GM20431 (cell line): ENCODE measurements around the gene GPR17.

Experiments used
- in situ Hi-C: fragments of 300-500 bp; cut with MseI, MboI; formaldehyde crosslinking; loops from one replicate; pipeline ENCODE4 v1.15.0; 2020; ENCODE audit warnings: low sequenced_read_pairs; ENCODE audit not compliant: unreplicated experiment

GPR17 gene

GRCh38 chr2:127681288-127681804 is 35.4 kb downstream of the GPR17 start:
- in situ Hi-C loops: no loop called here

GRCh38 chr2:127681976-127682857 is 36.3 kb downstream of the GPR17 start:
- in situ Hi-C loops: no loop called here

DNA sequence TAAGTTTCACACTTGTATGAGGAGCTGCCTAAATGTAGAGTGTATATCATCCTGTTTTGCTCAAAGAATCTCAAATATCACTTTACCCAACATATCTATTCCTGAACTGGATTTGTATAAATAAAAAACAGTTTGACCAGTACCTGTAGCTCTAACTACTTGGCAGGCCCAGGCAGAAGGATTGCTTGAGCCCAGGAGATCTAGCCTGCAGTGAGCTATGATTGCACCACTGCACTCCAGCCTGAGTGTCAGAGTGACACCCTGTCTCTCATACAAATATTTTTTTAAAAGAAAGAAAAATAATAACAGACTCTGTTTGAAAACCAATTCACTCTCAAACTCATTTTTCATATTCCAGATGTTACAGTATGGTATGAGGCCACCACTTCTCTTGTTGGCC is 37.1 kb downstream of the GPR17 start:
- in situ Hi-C loops: no loop called here

GRCh38 chr2:127683757-127684156 is 37.8 kb downstream of the GPR17 start:
- in situ Hi-C loops: no loop called here

GRCh38 chr2:127685410-127686080 is 39.6 kb downstream of the GPR17 start:
- in situ Hi-C loops: no loop called here

DNA sequence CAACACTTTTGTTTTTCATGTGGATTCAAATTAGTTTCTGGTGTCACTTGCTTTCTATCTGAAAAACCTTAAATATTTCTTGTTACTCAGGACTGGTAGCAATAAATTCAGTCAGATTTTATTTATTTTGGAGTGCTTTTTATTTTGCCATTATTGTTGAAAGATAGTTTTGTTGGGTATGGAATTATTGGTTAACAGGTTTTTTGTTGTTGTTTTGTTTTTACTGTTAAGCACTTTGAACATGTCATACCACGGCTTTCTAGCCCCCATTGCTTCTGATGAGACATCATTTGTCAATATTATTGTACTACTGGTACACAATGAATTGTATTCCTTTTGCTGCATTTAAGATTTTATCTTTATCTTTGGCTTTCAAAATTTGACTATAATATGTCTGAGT is 42.5 kb downstream of the GPR17 start:
- in situ Hi-C loops: no loop called here

- in situ Hi-C loops: no loop called here
Observed at GRCh38 chr2:127690696-127691095, 44.7 kb downstream of the GPR17 start.

DNA sequence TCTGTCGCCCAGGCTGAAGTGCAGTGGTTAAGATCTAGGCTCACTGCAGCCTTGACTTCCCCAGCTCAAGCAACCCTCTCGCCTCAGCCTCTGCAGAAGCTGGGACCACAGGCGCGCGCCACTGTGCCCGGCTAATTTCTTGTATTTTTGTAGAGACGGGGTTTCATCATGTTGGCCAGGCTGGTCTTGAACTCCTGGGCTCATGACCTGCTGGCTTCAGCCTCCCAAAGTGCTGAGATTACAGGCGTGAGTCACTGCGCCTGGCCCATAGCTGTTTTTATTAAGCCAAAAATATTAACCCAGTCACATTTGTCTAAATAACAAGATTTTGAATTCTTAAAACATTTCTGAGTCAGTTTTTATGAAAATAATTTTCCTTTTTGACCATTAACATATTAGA is 49.0 kb downstream of the GPR17 start:
- in situ Hi-C loops: no loop called here

- in situ Hi-C loops: no loop called here
Observed at GRCh38 chr2:127695491-127696472, 49.8 kb downstream of the GPR17 start.

DNA sequence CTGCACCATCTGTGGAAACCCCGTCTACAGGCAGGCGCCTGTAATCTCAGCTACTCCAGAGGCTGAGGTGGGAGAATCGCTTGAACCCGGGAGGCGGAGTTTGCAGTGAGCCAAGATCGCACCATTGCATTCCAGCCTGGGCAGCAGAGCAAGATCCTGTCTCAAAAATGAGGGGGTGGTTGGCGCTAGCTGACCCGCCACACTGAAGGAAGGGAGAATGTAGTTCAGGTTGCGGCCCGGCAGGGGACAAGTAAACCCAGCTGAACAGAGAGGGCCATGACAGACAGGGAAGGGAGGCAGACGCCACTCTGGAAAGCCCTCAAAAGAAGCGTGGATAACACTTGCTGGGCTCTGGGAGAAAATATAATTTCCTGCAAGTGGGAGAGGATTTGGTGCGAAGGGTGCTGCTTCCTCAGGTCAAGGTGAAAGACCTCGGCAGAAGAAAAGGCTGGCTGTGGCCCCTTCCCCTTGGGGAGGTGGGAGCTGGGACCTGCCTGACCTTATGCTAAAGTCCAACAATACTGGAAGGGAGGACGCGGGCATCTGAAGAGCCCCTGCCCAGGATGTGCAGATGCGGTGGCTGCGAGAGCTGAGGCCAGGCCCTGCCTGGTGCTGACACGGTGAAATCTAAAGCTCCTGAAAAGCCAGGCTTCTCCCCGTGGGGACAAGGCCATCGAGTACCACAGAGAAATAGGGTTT is 51.7 kb downstream of the GPR17 start:
- in situ Hi-C loops: no loop called here

DNA sequence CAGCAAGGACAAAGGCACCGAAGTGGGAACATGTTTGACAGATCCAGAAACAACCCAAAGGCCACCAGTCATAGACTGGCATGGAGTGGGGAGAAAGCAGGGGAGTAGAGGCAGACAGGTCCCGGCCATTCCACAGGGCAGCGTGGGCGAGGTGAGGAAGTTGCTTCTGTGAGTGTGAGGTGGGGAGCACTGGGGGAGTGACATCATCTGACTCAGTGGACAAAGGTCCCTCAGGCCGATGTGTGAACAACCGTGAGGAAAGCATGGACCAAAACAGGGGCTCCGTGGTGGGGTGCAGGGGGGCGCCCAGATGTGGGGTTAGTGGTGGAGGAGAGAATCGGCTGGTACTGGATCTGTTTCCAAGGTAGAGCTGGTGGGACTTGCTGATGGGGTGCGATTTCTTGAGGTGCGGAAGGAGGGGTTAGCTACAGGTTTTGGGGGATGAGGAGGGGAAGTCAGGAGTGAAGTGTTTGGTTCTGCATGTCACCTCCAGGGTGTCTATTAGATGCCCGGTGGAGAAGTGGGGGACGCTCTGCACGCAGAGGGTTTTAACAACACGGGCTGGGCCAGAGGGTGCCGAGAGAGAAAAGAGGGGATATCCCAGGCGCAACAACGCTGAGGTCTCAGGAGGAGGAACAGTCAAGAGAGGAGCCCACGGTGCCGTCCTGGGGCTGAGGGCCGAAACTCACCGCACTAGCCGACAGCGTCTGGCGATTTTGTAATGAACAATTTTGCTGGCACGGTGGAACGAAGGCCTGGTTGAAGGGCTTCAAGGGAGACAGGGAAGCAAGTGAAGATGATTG is 52.8 kb downstream of the GPR17 start:
- in situ Hi-C loops: no loop called here

DNA sequence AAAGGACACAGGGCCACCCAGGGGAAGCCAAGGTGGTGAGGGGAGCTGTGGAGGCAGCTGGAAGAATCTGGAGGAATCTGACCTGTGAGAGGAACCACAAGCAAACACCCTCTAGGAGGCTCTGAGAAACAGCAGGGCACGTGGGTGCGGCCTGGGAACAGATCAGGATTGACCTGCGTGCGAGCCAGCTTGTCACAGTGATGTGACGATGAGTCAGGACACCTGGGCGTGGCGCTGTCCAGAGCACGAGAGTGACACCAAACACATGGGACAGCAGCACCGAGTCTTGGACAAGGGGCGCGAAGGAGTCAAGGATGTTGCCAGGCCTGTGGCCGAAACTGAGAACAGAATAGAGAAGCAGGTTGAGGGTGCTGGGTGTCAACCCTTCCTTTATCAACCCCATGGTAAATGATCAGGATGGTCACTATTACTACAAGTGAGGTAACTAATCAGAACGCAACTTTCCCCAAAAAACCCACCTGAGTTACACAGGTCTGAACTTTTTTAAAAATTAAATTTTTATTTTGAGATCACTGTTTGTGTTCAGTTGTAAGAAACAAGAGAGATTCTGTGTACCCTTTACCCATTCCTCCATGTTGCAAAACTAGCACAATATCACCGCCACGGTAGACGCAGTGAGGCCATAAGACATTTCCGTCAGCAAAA is 54.7 kb downstream of the GPR17 start:
- in situ Hi-C loops: no loop called here

- in situ Hi-C loops: no loop called here
Observed at GRCh38 chr2:127701193-127701650, 55.3 kb downstream of the GPR17 start, which contains the start of gene SFT2D3. SFT2D3 (plus strand) TSS chr2:127701497; CDS start chr2:127701529, 32 bp downstream.

GRCh38 chr2:127701651-127702394 is 55.9 kb downstream of the GPR17 start:
- in situ Hi-C loops: no loop called here
